CD4-positive, CD25-positive, alpha-beta regulatory T cell (primary cell): Measurements from ENCODE around the gene SKOR1. TPM values are rescaled to one million over a fixed set of nuclear protein-coding genes. Genes with fewer than 3 reads are reported as not detected.
A peak's percentile ranks its signal among the peaks of the same experiment; 100 is the strongest.

Experiments
- ATAC-seq, 2 donors: fragments of 150-1000 bp; cut with Tn5 transposase; one replicate each; pipeline ENCODE4 v1.10.0; 2021; ENCODE audit warnings: low read depth in 2 of 2, moderate number of reproducible peaks in 2 of 2, moderate library complexity in 1 of 2
- DNase-seq, 3 donors: peaks; one replicate each; pipeline versions ENCODE4 v3.0.0 to v3.0.0-alpha.2; 2012 to 2022; ENCODE audit warnings: mixed read lengths in 1 of 3
- H3K27ac ChIP-seq: one replicate; pipeline ENCODE4 v1.7.0; 2013; ENCODE audit warnings: mild to moderate bottlenecking, low read length; ENCODE audit not compliant: insufficient read depth, poor library complexity, severe bottlenecking
- H3K27me3 ChIP-seq: one replicate; pipeline ENCODE4 v1.7.0; 2013; ENCODE audit warnings: low read length; ENCODE audit not compliant: control insufficient read depth, insufficient read depth
- H3K36me3 ChIP-seq: one replicate; pipeline ENCODE4 v1.7.0; 2013; ENCODE audit warnings: mild to moderate bottlenecking, low read length, moderate library complexity; ENCODE audit not compliant: control insufficient read depth, insufficient read depth
- H3K4me1 ChIP-seq: 2 replicates; pipeline ENCODE4 v1.7.0; 2013; ENCODE audit warnings: mild to moderate bottlenecking, low read length; ENCODE audit not compliant: insufficient read depth, control insufficient read depth, poor library complexity, severe bottlenecking
- H3K4me3 ChIP-seq: one replicate; pipeline ENCODE4 v1.7.0; 2013; ENCODE audit warnings: low read depth, mild to moderate bottlenecking, low read length, moderate library complexity
- H3K9me3 ChIP-seq, 2 experiments: 1 replicate in 1 of 2; 2 replicates in 1 of 2; pipeline ENCODE4 v1.7.0; 2013; ENCODE audit warnings: low read length in 2 of 2, mild to moderate bottlenecking in 1 of 2, moderate library complexity in 1 of 2; ENCODE audit not compliant: control insufficient read depth in 2 of 2
- H3K27ac Mint-ChIP-seq, 3 donors: one replicate each; pipeline ENCODE4 v1.8.0; 2020 to 2022; ENCODE audit warnings: mild to moderate bottlenecking in 3 of 3, mixed read lengths in 3 of 3, moderate library complexity in 2 of 3
- H3K27me3 Mint-ChIP-seq: one replicate; pipeline ENCODE4 v1.8.0; 2022; ENCODE audit warnings: mild to moderate bottlenecking, mixed read lengths
- H3K36me3 Mint-ChIP-seq: one replicate; pipeline ENCODE4 v1.8.0; 2020; ENCODE audit warnings: mixed read lengths
- H3K4me1 Mint-ChIP-seq, 4 donors: one replicate each; pipeline ENCODE4 v1.8.0; 2020 to 2022; ENCODE audit warnings: mixed read lengths in 4 of 4, mild to moderate bottlenecking in 1 of 4
- H3K4me3 Mint-ChIP-seq, 4 donors: one replicate each; pipeline ENCODE4 v1.8.0; 2020 to 2022; ENCODE audit warnings: mild to moderate bottlenecking in 4 of 4, mixed read lengths in 4 of 4, moderate library complexity in 3 of 4
- H3K9me3 Mint-ChIP-seq, 7 donors: one replicate each; pipeline ENCODE4 v1.8.0; 2020 to 2022; ENCODE audit warnings: mixed read lengths in 7 of 7, mild to moderate bottlenecking in 3 of 7, moderate library complexity in 2 of 7
- polyA plus RNA-seq, 4 donors: library from polyadenylated mRNA; unstranded; fragments of 300-500 nt; fragmentation: Illumina TruSeq; gene quantifications; one replicate each; pipeline ENCODE4 v1.2.3, GENCODE V29; 2021
- total RNA-seq: library from RNA; stranded (reverse); gene quantifications from one replicate; pipeline ENCODE4 v1.2.3, GENCODE V29; 2022

Gene SKOR1
- total and polyA plus RNA-seq, 5 donors from 2014 or later = 2.5 TPM; not detected in 4

- Histone ChIP-seq H3K27me3 (peaks cover 33% of the 10 kb centered on the region), H3K27ac (no peak overlapping the region), H3K4me3 (peak overlapping the region; percentile 78), H3K4me1 (peaks cover 58% of the 10 kb centered on the region), H3K9me3 (no peaks in the 10 kb centered on the region), H3K36me3 (no peaks in the 10 kb centered on the region)
- peaks cover 6 to 54% (median 21%) of the 10 kb centered on the region in 4 donors for H3K4me1 Mint-ChIP-seq
- H3K9me3 Mint-ChIP-seq = peaks cover 0 to 4% (median 0%) of the 10 kb centered on the region in 7 donors
- peak overlapping the region in 1 of 3 donors; percentile 3 for H3K27ac Mint-ChIP-seq
- DNase-seq (peak in 2 of 3 donors; percentile 36 to 46), ATAC-seq (peak in 1 of 2 donors; percentile 43)
- H3K4me3 Mint-ChIP-seq = peak overlapping the region; percentile 78 to 98 (median 88)
- peaks cover 88% of the 10 kb centered on the region for H3K27me3 Mint-ChIP-seq
- no peaks in the 10 kb centered on the region for H3K36me3 Mint-ChIP-seq
Observed at GRCh38 chr15:67833710-67834511, 8.6 kb downstream of the SKOR1 start.

- Histone ChIP-seq H3K9me3 (no peaks in the 10 kb centered on the region), H3K36me3 (no peaks in the 10 kb centered on the region), H3K4me1 (peaks cover 57% of the 10 kb centered on the region), H3K27me3 (peaks cover 33% of the 10 kb centered on the region), H3K4me3 (peak overlapping the region; percentile 58), H3K27ac (no peak overlapping the region)
- DNase-seq (peak in 1 of 3 donors; percentile 17), ATAC-seq (no peak)
- Mint-ChIP-seq H3K4me1 (peaks cover 9 to 53% (median 22%) of the 10 kb centered on the region in 4 donors), H3K27me3 (peaks cover 83% of the 10 kb centered on the region), H3K36me3 (peaks cover under 1% of the 10 kb centered on the region), H3K4me3 (peak overlapping the region; percentile 78 to 98 (median 90)), H3K27ac (peak overlapping the region in 2 of 3 donors; percentile 3 to 11), H3K9me3 (peaks cover 0 to 4% (median 0%) of the 10 kb centered on the region in 7 donors)
Observed at GRCh38 chr15:67834581-67835296, 9.4 kb downstream of the SKOR1 start.

- peaks cover 5% of the 10 kb centered on the region for H3K36me3 Mint-ChIP-seq
- ATAC-seq = no peak
- Histone ChIP-seq H3K27me3 (peaks cover 29% of the 10 kb centered on the region), H3K9me3 (no peaks in the 10 kb centered on the region), H3K27ac (no peak overlapping the region), H3K36me3 (no peaks in the 10 kb centered on the region), H3K4me1 (peaks cover 49% of the 10 kb centered on the region), H3K4me3 (peak overlapping the region; percentile 58)
- peaks cover 11 to 52% (median 24%) of the 10 kb centered on the region in 4 donors for H3K4me1 Mint-ChIP-seq
- H3K9me3 Mint-ChIP-seq = peaks cover 0 to 7% (median 0%) of the 10 kb centered on the region in 7 donors
- peak overlapping the region in 2 of 3 donors; percentile 11 to 54 for H3K27ac Mint-ChIP-seq
- H3K4me3 Mint-ChIP-seq = peak overlapping the region; percentile 78 to 98 (median 90)
- DNase-seq = peak in 1 of 3 donors; percentile 32
- peaks cover 85% of the 10 kb centered on the region for H3K27me3 Mint-ChIP-seq
Observed at GRCh38 chr15:67835297-67836133, 10.2 kb downstream of the SKOR1 start.

GRCh38 chr15:67836134-67836455 lies 10.8 kb downstream of the SKOR1 start:
- Mint-ChIP-seq H3K4me1 (peaks cover 13 to 53% (median 24%) of the 10 kb centered on the region in 4 donors), H3K36me3 (peaks cover 5% of the 10 kb centered on the region), H3K27ac (peak overlapping the region in 1 of 3 donors; percentile 54), H3K4me3 (peak overlapping the region; percentile 78 to 98 (median 90)), H3K27me3 (peaks cover 79% of the 10 kb centered on the region), H3K9me3 (peaks cover 0 to 7% (median 0%) of the 10 kb centered on the region in 7 donors)
- no peaks in the 10 kb centered on the region for H3K9me3 ChIP-seq
- peaks cover 54% of the 10 kb centered on the region for H3K4me1 ChIP-seq
- H3K27me3 ChIP-seq = peaks cover 23% of the 10 kb centered on the region
- no peak for ATAC-seq
- no peaks in the 10 kb centered on the region for H3K36me3 ChIP-seq
- H3K4me3 ChIP-seq = peak overlapping the region; percentile 58
- no peak overlapping the region for H3K27ac ChIP-seq
- DNase-seq = no peak

GRCh38 chr15:67836477-67836876 lies 11.2 kb downstream of the SKOR1 start:
- Histone ChIP-seq H3K36me3 (no peaks in the 10 kb centered on the region), H3K27me3 (peaks cover 19% of the 10 kb centered on the region), H3K4me1 (peaks cover 58% of the 10 kb centered on the region), H3K27ac (no peak overlapping the region), H3K4me3 (peak overlapping the region; percentile 58), H3K9me3 (no peaks in the 10 kb centered on the region)
- ATAC-seq = no peak
- Mint-ChIP-seq H3K9me3 (peaks cover 0 to 7% (median 0%) of the 10 kb centered on the region in 7 donors), H3K36me3 (peaks cover 5% of the 10 kb centered on the region), H3K27ac (peak overlapping the region in 2 of 3 donors; percentile 20 to 54), H3K4me3 (peak overlapping the region; percentile 78 to 98 (median 90)), H3K27me3 (peaks cover 75% of the 10 kb centered on the region), H3K4me1 (peaks cover 13 to 57% (median 26%) of the 10 kb centered on the region in 4 donors)
- DNase-seq = peak; percentile 44 to 59 (median 56)

- peaks cover 13 to 60% (median 28%) of the 10 kb centered on the region in 4 donors for H3K4me1 Mint-ChIP-seq
Observed at GRCh38 chr15:67836955-67837354, 11.6 kb downstream of the SKOR1 start.

GRCh38 chr15:67838789-67839332 lies 13.6 kb downstream of the SKOR1 start:
- ATAC-seq = no peak
- Histone ChIP-seq H3K27ac (peak overlapping the region; percentile 93), H3K4me1 (peaks cover 46% of the 10 kb centered on the region), H3K9me3 (no peaks in the 10 kb centered on the region), H3K4me3 (peak overlapping the region; percentile 98), H3K36me3 (no peaks in the 10 kb centered on the region), H3K27me3 (peaks cover 6% of the 10 kb centered on the region)
- Mint-ChIP-seq H3K36me3 (peaks cover 5% of the 10 kb centered on the region), H3K4me3 (peak overlapping the region; percentile 68 to 98 (median 88)), H3K27me3 (peaks cover 62% of the 10 kb centered on the region), H3K27ac (peak overlapping the region in 2 of 3 donors; percentile 51 to 94), H3K4me1 (peaks cover 11 to 49% (median 22%) of the 10 kb centered on the region in 4 donors), H3K9me3 (peaks cover 0 to 5% (median 0%) of the 10 kb centered on the region in 7 donors)
- no peak for DNase-seq

More at GRCh38 chr15:67836955-67837354, 11.6 kb downstream of the SKOR1 start:
- DNase-seq (no peak), ATAC-seq (no peak)
- peaks cover 0 to 7% (median 0%) of the 10 kb centered on the region in 7 donors for H3K9me3 Mint-ChIP-seq
- H3K27ac Mint-ChIP-seq = no peak overlapping the region
- H3K4me3 Mint-ChIP-seq = peak overlapping the region in 1 of 4 donors; percentile 98
- H3K36me3 Mint-ChIP-seq = peaks cover 5% of the 10 kb centered on the region
- Histone ChIP-seq H3K27ac (no peak overlapping the region), H3K4me1 (peaks cover 59% of the 10 kb centered on the region), H3K4me3 (no peak overlapping the region), H3K27me3 (peaks cover 17% of the 10 kb centered on the region), H3K36me3 (no peaks in the 10 kb centered on the region), H3K9me3 (no peaks in the 10 kb centered on the region)
- H3K27me3 Mint-ChIP-seq = peaks cover 72% of the 10 kb centered on the region
